Fibroblast of the conjunctiva (primary cell): Measurements from ENCODE around the gene CREB3.

Experiments used
- DNase-seq: peaks from one replicate; pipeline ENCODE4 v3.0.0-alpha.2; 2010; ENCODE audit warnings: low read depth

The CREB3 gene

GRCh38 chr9:35727676-35728040 lies 4.8 kb upstream of the CREB3 start:
- DNase-seq: no peak

DNA sequence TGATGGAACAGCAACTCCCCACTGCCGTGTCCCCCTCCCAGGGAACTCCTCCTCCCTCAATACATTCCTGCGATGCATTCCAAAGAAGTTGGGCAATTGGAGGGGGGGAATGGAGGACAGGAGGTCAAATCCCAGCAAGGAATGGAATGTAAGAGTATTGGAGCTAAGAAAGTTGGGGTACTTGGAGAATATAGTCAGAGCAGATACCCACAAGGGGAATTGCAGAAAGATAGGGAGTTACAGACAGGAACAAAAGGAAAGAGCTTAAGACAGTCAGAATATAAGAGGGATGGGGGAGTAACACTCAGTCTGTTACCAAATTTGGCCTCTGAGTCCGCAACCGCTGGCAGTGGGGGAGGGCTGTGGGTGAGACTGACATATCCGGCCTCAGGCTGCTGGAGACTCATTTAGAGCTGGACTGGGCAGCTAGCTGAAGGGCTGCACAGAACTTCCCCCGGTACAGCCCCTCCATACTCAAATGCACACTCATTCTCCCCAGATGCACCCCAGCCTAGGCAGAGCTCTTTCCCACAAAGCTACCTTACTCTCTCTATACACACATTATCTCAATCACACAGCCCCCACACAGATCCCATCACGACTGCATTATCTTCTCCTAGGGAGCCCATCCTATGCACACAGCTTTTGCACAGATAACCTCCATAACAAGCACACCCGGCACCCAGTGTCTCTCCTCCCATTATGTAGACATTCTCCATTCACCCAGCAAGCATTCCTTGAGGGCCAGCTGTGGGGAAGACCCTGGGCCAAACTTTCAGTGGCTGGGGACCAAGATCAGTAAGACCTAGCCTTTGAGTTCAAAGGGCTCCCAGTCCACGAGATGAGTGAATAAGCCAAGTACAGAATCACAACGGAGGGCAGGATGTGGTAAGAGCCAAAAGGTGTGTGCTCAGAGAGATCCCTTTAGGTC lies 4.2 kb upstream of the CREB3 start:
- DNase-seq: peak; percentile 75

- no peak for DNase-seq
Measured at GRCh38 chr9:35729101-35729500, 3.4 kb upstream of the CREB3 start.

GRCh38 chr9:35729700-35730485 lies 2.6 kb upstream of the CREB3 start:
- no peak for DNase-seq

DNA sequence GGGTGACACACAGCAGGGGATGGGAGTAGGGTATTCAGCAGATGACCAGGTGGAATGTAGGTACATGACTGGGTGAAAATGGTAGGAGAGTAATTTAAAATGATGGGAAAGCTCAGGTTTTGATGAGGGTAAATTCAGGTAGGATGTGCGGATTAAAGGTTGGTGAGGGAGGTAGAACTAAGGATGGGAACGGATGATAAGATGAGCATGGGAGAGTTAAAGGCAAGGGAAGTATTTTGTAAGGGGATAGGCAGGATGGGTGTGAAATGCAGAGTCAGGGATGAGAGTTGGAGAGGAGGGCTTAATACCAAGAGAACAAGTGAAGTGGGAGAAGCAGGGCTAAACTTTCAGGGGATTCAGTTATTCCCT lies 2.0 kb upstream of the CREB3 start:
- DNase-seq: no peak

DNA sequence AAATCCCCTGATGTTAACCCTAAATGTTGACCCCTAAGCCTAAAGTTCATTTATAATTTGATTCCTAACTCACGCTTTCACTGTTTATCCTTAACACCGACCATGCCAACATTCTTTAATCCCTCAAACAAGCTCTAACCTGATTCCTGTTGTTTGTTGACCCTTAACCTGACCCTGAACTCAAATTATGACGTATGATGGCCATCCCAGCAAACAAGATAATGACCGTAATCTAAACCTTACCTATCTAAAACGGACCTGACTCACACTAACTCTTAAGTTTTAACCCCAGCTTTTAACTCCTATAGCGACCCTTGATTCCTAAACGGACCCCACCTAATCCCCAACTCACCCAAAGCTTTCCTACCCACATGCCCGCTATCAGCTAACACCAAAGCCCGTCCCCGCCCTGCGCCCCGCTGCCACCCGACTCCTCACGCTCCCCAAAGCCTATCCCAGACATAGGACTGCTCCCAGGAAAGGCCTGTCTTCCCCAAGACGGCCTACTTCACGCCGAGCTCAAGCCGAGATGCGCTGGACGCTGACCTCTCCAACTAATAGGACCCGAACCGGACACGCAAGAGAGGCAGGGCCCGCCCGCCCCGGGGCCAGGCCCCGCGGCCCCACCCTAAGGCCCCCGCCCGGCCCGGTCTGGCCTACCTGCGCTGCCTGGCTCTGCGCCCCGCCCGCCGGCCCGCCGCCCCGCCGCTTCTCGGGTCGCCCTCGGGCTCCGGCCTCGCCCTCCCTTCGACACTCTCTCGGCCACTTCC lies 866 bp upstream of the CREB3 start:
- DNase-seq: no peak

DNA sequence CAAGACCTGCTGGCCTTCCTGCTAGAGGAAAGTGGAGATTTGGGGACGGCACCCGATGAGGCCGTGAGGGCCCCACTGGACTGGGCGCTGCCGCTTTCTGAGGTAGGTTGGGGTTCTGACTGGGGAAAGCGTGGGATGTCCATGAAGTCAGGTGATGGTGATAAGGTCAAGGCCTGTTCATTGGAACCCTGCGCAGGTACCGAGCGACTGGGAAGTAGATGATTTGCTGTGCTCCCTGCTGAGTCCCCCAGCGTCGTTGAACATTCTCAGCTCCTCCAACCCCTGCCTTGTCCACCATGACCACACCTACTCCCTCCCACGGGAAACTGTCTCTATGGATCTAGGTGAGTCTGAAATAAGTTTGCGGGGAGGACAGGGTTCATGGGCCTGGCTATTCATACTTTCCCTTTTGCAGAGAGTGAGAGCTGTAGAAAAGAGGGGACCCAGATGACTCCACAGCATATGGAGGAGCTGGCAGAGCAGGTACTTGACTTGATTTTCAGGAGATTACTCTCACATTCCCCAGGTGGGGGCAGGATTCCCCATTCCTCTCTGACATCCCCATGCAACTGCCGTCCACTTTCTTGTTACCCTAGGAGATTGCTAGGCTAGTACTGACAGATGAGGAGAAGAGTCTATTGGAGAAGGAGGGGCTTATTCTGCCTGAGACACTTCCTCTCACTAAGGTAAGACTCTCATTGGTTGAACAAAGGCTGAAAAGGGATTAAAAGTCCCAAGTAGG lies 505 bp downstream of the CREB3 start:
- no peak for DNase-seq

DNA sequence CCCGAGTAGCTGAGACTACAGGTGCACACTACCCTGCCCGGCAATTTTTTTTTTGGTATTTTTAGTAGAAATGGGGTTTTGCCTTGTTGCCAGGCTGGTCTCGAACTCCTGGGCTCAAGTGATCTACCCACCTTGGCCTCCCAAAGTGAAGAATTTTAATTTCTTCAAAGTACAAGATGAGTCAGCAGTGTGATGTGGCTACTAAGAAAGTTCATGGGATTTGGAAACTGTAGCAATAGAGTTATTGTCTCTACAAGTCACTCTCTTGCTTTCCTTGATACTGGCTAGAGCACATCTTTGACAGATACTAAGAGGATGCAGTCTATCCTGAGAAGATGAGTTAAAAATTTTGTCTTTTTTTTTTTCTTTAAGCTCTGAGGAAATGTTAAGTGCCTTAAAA lies 1.6 kb downstream of the CREB3 start:
- no peak for DNase-seq

- peak; percentile 71 for DNase-seq
Measured at GRCh38 chr9:35736201-35736633, 3.8 kb downstream of the CREB3 start.

- DNase-seq: no peak
Measured at GRCh38 chr9:35737143-35737542, 4.7 kb downstream of the CREB3 start.

DNA sequence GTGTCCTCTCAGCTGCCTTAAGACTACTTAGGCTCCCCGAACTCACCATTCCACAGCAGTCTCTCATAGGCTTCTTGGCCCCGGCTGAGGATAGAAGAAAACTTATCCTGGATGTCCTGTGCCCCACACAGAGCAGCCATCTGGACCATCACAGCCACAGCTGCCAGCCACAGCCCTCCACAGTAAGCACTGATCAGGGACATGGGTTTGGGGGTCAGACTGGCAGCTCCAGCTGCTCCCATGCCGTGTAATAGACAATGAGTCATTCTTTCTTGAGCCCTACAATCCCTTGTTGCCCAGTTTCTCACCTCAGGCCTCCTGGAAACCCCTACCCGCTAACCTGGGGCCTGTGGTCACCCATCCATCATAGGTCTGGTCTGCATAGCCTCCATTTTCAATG lies 5.7 kb downstream of the CREB3 start:
- no peak for DNase-seq

DNA sequence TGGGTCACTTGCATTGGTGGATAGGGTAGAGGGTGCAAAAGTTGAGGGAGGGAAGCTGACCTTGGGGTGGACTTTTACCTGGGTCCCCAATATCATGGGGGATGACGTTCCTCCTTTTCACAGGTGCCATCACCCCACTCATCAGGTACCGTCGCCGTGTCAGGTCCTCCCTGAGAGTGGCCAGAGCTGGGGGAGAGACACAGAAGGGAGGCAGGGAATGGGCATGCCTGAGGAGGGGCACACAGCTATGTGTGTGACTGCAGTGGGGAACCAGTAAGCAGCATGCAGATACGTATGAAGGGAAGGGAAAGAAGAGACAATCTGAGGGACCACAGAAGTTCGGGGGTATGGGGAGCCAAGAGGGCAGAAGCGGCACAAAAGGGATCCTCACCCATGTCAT lies 6.5 kb downstream of the CREB3 start:
- DNase-seq: no peak

- DNase-seq: no peak
Measured at GRCh38 chr9:35740243-35740642, 7.8 kb downstream of the CREB3 start.

DNA sequence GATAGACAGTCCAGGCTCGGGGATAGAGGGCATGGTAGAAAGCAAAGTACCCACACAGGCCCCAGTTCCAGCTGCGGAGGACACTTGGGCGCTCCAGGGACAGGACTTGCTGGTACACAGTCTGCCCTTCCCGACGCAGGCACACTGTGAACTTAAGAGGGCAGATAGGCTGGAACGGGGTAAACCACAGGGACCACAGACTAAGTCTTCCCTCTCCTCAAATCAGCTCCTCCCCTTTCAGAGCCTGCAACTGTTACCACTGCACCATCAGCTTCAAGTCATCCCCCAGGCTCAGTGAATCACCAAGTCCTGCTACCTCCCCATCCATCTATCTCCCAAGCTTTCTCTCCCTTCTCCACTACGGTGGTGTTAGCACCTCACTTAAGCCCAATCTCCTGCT lies 9.3 kb downstream of the CREB3 start:
- DNase-seq: no peak

DNA sequence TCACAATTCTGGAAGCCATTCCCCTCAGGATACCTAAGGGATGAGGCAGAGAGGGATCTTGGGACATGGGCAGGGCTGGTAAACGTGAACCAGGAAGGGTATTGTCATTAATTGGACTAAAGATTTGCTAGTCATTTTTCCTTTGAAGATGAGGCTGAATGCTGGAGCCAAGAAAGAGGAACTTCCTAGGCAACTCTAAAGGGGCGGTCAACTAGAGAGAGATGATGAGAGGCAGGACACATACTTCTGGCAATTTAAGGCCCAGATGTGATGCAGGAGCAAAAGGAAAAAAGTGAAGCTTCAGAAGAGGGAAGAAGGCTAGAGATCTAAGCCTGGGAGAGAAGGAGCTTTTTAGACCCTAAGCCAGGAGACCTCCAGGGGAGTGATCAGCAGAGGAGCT lies 11.0 kb downstream of the CREB3 start:
- DNase-seq: no peak

- no peak for DNase-seq
Measured at GRCh38 chr9:35743880-35744518, 11.5 kb downstream of the CREB3 start.

- no peak for DNase-seq
Measured at GRCh38 chr9:35745569-35745968, 13.1 kb downstream of the CREB3 start.

GRCh38 chr9:35746583-35746982 lies 14.1 kb downstream of the CREB3 start:
- DNase-seq: no peak

DNA sequence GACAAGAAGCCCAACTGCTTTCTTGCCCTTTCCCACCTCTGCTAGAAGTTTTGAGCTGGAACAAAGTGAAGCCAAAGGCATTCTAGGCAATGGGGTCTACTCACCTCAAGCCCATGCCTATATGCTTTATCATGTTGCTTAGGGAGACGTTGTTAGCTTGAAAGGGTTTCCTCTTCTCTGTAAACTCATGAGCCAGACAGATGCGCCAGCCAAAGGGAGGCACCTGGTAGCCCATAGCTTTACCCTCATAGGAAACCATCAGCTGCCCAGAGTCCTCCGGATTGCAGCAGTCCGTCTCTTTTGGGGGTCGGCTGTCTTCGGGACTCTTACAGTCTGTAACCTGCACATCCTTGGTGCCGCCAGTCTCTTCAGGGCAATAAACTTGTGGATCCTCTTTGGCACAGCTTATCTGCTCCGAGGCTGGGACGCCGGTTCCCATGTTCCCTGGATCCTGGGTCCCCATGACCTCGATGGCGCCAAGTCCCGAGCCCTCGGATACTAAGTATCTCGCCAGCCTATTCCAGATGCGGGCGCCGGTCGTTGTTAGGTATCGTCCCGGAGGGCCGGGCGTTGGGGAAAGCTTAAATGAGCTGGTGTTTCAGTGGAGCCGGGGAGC lies 15.9 kb downstream of the CREB3 start:
- no peak for DNase-seq

DNA sequence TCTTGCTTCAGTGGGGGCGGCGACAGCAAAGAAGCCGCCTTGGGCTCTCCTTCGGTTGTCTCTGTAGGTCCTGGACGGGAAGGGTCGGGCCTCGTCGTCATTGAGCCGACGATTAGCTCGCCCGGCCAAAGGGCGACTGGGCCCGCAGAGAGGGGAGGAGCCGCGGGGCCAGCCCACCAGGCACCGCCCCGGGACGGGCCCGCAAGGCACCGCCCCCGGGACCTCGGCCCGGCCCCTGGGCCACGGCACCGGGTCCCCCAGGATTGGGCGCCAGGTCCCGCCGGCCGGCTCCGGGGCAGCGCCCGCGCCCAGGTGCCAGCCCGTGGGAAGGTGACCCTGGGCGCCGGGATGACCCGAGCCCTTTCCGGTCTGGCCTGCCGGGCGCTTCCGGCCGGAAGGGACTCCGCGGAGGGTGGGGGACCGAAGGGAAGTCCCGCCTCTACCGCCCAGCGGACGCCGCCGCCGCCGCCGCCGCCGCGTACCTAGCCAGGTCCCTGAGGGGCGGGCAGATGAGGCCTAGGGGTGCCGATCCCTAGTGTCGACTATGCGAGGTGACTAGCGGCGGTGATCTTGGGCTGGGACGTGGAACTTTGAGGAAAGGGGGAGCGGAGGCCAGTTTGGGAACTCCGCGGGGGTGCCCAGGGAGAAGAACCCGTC lies 16.5 kb downstream of the CREB3 start, which contains the start of the genes GBA2 and RGP1:
GBA2 (minus strand) TSS at position 371 of the 657 bp plus-strand sequence. CDS start 524 bp downstream, outside the sequence.
RGP1 (plus strand) TSS at position 430 of the 657 bp plus-strand sequence. CDS start 469 bp downstream, outside the sequence.
- DNase-seq: no peak
